ENCODE data around the gene DNMT3B. TPM values are rescaled to one million over a fixed set of nuclear protein-coding genes. Genes with fewer than 3 reads are reported as not detected.

The DNMT3B gene
- polyA plus RNA-seq, 3 donors, result 0.39 to 0.44 TPM; not detected in 1

DNA sequence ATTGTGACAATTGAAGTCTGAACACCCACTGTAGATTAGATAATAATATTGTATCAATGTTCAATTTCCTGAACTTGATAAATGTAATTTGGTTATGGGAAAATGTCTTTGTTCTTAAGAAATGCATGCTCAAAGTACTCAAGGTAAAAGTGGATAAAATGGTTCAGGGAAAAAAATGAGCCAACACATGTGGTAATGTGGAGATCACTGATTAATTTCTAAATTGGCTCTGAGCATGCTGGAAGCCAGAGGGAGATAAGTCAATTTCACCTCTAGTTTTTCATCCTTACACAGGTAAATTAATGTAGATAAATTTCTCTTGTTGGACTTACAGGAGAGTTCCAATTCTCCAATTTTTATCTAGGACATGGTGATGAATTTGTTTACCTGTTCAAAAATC lies 10.9 kb upstream of the DNMT3B start:
- H3K9me3 ChIP-seq (replicated peaks in 1 of 2; ENCODE audit: control insufficient read depth in 1 of 2, insufficient read depth in 1 of 2, low read length in 2 of 2), result no peaks in the 10 kb centered on the region
- no peaks in the 10 kb centered on the region for H3K36me3 Mint-ChIP-seq
- H3K9me3 Mint-ChIP-seq, result no peaks in the 10 kb centered on the region
- H2AFZ ChIP-seq (ENCODE audit: insufficient read depth, low read depth, low read length, poor library complexity, severe bottlenecking), result no peak overlapping the region
- H3K4me3 ChIP-seq (replicated peaks in 1 of 3; ENCODE audit: low read depth in 2 of 3, low read length in 3 of 3), result no peak overlapping the region
- H3K4me1 Mint-ChIP-seq, result peaks cover 6% of the 10 kb centered on the region
- no peaks in the 10 kb centered on the region for H3K36me3 ChIP-seq (replicated peaks in 1 of 2; ENCODE audit: control insufficient read depth in 1 of 2, insufficient read depth in 2 of 2, low read length in 2 of 2)
- H3K27ac Mint-ChIP-seq, result no peak overlapping the region
- no peaks in the 10 kb centered on the region for H3K27me3 Mint-ChIP-seq (ENCODE audit: low read depth in 3 of 3)
- intact Hi-C loops (cut with micrococcal nuclease), result no loop called here
- no peak overlapping the region for H3K9ac ChIP-seq (ENCODE audit: insufficient read depth, low read length, poor library complexity, severe bottlenecking)
- TF ChIP-seq, protein P1, sequence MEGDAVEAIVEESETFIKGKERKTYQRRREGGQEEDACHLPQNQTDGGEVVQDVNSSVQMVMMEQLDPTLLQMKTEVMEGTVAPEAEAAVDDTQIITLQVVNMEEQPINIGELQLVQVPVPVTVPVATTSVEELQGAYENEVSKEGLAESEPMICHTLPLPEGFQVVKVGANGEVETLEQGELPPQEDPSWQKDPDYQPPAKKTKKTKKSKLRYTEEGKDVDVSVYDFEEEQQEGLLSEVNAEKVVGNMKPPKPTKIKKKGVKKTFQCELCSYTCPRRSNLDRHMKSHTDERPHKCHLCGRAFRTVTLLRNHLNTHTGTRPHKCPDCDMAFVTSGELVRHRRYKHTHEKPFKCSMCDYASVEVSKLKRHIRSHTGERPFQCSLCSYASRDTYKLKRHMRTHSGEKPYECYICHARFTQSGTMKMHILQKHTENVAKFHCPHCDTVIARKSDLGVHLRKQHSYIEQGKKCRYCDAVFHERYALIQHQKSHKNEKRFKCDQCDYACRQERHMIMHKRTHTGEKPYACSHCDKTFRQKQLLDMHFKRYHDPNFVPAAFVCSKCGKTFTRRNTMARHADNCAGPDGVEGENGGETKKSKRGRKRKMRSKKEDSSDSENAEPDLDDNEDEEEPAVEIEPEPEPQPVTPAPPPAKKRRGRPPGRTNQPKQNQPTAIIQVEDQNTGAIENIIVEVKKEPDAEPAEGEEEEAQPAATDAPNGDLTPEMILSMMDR (IDR thresholded peaks at IDR 0.05), result no peak
- no peaks in the 10 kb centered on the region for H3K27me3 ChIP-seq (ENCODE audit: control insufficient read depth in 2 of 2, insufficient read depth in 2 of 2, low read length in 2 of 2)
- H3K27ac ChIP-seq (ENCODE audit: low read depth in 1 of 2, low read length in 2 of 2), result no peak overlapping the region
- no peak overlapping the region for H3K4me2 ChIP-seq (replicated peaks; ENCODE audit: extremely low read depth, low read length, poor library complexity, severe bottlenecking)
- H3K4me3 Mint-ChIP-seq, result no peak overlapping the region
- H3K4me1 ChIP-seq (ENCODE audit: control insufficient read depth in 1 of 2, insufficient read depth in 2 of 2, low read length in 2 of 2), result no peaks in the 10 kb centered on the region
- no peak for DNase-seq
- H4K20me1 ChIP-seq (ENCODE audit: insufficient read depth, low read length), result no peaks in the 10 kb centered on the region
- no peaks in the 10 kb centered on the region for H3K79me2 ChIP-seq (ENCODE audit: insufficient read depth, low read length)

DNA sequence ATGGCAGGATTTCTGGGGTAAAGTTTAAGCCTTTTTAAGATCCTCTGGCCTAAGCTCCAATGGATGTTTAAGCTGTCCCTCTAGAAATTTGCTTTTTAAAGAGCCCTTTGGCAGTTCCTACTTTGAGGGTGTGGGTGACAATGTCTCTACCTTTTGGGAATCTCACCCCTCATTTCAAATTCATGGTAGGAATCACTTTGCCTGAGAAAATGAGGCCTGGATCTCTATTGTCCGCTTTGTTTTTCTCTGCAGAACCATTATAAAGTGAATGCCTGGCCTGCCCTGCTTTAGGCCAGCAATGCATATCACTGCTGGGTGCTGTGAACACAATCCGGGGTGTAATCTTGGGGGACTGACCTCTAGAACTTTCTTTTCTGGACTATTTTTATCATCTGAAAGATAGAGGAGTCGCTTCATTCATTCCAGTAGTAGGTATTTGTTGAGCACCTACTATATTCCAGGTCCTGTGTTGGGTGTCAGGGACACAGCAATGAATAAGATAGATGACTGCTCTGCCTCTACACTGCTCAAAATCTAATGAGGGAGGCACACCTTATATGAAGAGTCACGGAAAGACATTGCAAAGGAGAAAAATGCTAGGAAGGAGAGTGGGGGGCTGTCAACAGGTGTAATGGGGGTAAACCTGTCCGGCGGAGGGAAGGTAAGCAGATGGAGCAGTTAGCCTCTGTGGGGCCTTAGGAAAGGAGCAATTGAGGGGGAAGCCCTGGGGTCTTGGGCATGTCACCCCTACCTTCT lies 10.3 kb upstream of the DNMT3B start:
- no peak overlapping the region for H3K4me3 Mint-ChIP-seq
- H3K36me3 ChIP-seq (replicated peaks in 1 of 2; ENCODE audit: control insufficient read depth in 1 of 2, insufficient read depth in 2 of 2, low read length in 2 of 2), result no peaks in the 10 kb centered on the region
- no peaks in the 10 kb centered on the region for H3K36me3 Mint-ChIP-seq
- peaks cover 4% of the 10 kb centered on the region for H3K4me1 Mint-ChIP-seq
- no peak for DNase-seq
- no peaks in the 10 kb centered on the region for H3K27me3 ChIP-seq (ENCODE audit: control insufficient read depth in 2 of 2, insufficient read depth in 2 of 2, low read length in 2 of 2)
- H2AFZ ChIP-seq (ENCODE audit: insufficient read depth, low read depth, low read length, poor library complexity, severe bottlenecking), result no peak overlapping the region
- no peaks in the 10 kb centered on the region for H4K20me1 ChIP-seq (ENCODE audit: insufficient read depth, low read length)
- no peaks in the 10 kb centered on the region for H3K4me1 ChIP-seq (ENCODE audit: control insufficient read depth in 1 of 2, insufficient read depth in 2 of 2, low read length in 2 of 2)
- no peak overlapping the region for H3K4me2 ChIP-seq (replicated peaks; ENCODE audit: extremely low read depth, low read length, poor library complexity, severe bottlenecking)
- no peaks in the 10 kb centered on the region for H3K27me3 Mint-ChIP-seq (ENCODE audit: low read depth in 3 of 3)
- H3K9ac ChIP-seq (ENCODE audit: insufficient read depth, low read length, poor library complexity, severe bottlenecking), result no peak overlapping the region
- TF ChIP-seq, protein P1 (IDR thresholded peaks at IDR 0.05), result no peak
- no peaks in the 10 kb centered on the region for H3K9me3 Mint-ChIP-seq
- no peak overlapping the region for H3K27ac ChIP-seq (ENCODE audit: low read depth in 1 of 2, low read length in 2 of 2)
- H3K79me2 ChIP-seq (ENCODE audit: insufficient read depth, low read length), result no peaks in the 10 kb centered on the region
- no peaks in the 10 kb centered on the region for H3K9me3 ChIP-seq (replicated peaks in 1 of 2; ENCODE audit: control insufficient read depth in 1 of 2, insufficient read depth in 1 of 2, low read length in 2 of 2)
- intact Hi-C loops (cut with micrococcal nuclease), result no loop called here
- H3K4me3 ChIP-seq (replicated peaks in 1 of 3; ENCODE audit: low read depth in 2 of 3, low read length in 3 of 3), result no peak overlapping the region
- WGBS (ENCODE audit: insufficient coverage), result 100% methylated on average over 2 of the region's 6 CpGs
- no peak overlapping the region for H3K27ac Mint-ChIP-seq
